Endothelial cell of umbilical vein (primary cell): ENCODE results near the gene NPAS4.

Experiments
- CTCF ChIP-seq, 2 donors: IDR thresholded peaks; 1 replicate in 1 of 2; 2 replicates in 1 of 2; pipeline ENCODE4 v1.5.1; 2011; ENCODE audit warnings: low read length in 2 of 2, mild to moderate bottlenecking in 2 of 2, moderate library complexity in 2 of 2, control low read depth in 1 of 2, inconsistent platforms in 1 of 2, low read depth in 1 of 2; ENCODE audit not compliant: insufficient read depth in 1 of 2; ENCODE audit errors: extremely low read depth in 1 of 2
- EZH2 ChIP-seq: IDR thresholded peaks from 2 replicates; pipeline ENCODE4 v1.6.1; 2012; ENCODE audit warnings: borderline replicate concordance, low read depth, mild to moderate bottlenecking, moderate library complexity, low read length, inconsistent platforms; ENCODE audit not compliant: severe bottlenecking
- GATA2 ChIP-seq: IDR thresholded peaks from 2 replicates; pipeline ENCODE4 v1.7.0; 2011; ENCODE audit warnings: low read depth, mild to moderate bottlenecking, moderate library complexity, mixed read lengths, low read length; ENCODE audit not compliant: insufficient read length, insufficient read depth
- MAX ChIP-seq: IDR thresholded peaks from 2 replicates; pipeline ENCODE4 v1.6.1; 2011; ENCODE audit not compliant: insufficient read depth, insufficient read length
- POLR2A ChIP-seq: IDR thresholded peaks from 2 replicates; pipeline ENCODE4 v1.6.1; 2012; ENCODE audit warnings: low read depth, mild to moderate bottlenecking, control low read depth, low read length

- TF ChIP-seq CTCF (IDR thresholded peaks at IDR 0.05; ENCODE audit: extremely low read depth in 1 of 2, insufficient read depth in 1 of 2, low read depth in 1 of 2, low read length in 2 of 2), result no peak
- no peak for TF ChIP-seq POLR2A
- TF ChIP-seq MAX, result no peak
- TF ChIP-seq GATA2, result no peak
- no peak for TF ChIP-seq EZH2
Measured at GRCh38 chr11:66437979-66438503, 17.2 kb downstream of the NPAS4 start.
